ENCODE results near the gene ZER1.

The ZER1 gene

GRCh38 chr9:128687453-128687852 is 84.3 kb downstream of the ZER1 start:
- TF ChIP-seq ARNTL (CRISPR knock-in tag; IDR thresholded peaks at IDR 0.05; ENCODE audit: borderline replicate concordance, low read depth) (no peak), TSHZ2 (CRISPR knock-in tag; IDR thresholded peaks at IDR 0.05) (no peak), PATZ1 (CRISPR knock-in tag; IDR thresholded peaks at IDR 0.05; ENCODE audit: borderline replicate concordance) (no peak), CSDC2 (CRISPR knock-in tag; IDR thresholded peaks at IDR 0.05) (no peak), RARB (CRISPR knock-in tag; IDR thresholded peaks at IDR 0.05) (no peak), ISL1 (CRISPR knock-in tag; IDR thresholded peaks at IDR 0.05) (no peak), BACH2 (CRISPR knock-in tag; IDR thresholded peaks at IDR 0.05; ENCODE audit: borderline replicate concordance) (no peak), GLIS3 (CRISPR knock-in tag; IDR thresholded peaks at IDR 0.05) (no peak), OSR1 (CRISPR knock-in tag; IDR thresholded peaks at IDR 0.05) (no peak), ZNF8 (CRISPR knock-in tag; IDR thresholded peaks at IDR 0.05) (no peak), ZNF70 (CRISPR knock-in tag; IDR thresholded peaks at IDR 0.05) (no peak), ZC3H10 (CRISPR knock-in tag; IDR thresholded peaks at IDR 0.05) (no peak), PPARA (CRISPR knock-in tag; IDR thresholded peaks at IDR 0.05; ENCODE audit: borderline replicate concordance) (no peak)
- no peak for ATAC-seq

GRCh38 chr9:128685636-128686489 is 85.9 kb downstream of the ZER1 start:
- no peak for ATAC-seq
- TF ChIP-seq GLIS3 (CRISPR knock-in tag; IDR thresholded peaks at IDR 0.05), result no peak
- no peak for TF ChIP-seq POU6F1 (CRISPR knock-in tag; IDR thresholded peaks at IDR 0.05; ENCODE audit: borderline replicate concordance, low read depth)
- no peak for TF ChIP-seq TCF4 (CRISPR knock-in tag; IDR thresholded peaks at IDR 0.05; ENCODE audit: borderline replicate concordance)
- no peak for TF ChIP-seq ESRRG (CRISPR knock-in tag; IDR thresholded peaks at IDR 0.05)
- TF ChIP-seq ARNTL (CRISPR knock-in tag; IDR thresholded peaks at IDR 0.05; ENCODE audit: borderline replicate concordance, low read depth), result no peak
- no peak for TF ChIP-seq RARB (CRISPR knock-in tag; IDR thresholded peaks at IDR 0.05)
- TF ChIP-seq TSHZ2 (CRISPR knock-in tag; IDR thresholded peaks at IDR 0.05), result no peak
- TF ChIP-seq ZFP3 (CRISPR knock-in tag; IDR thresholded peaks at IDR 0.05), result no peak
- TF ChIP-seq CSRNP3 (CRISPR knock-in tag; IDR thresholded peaks at IDR 0.05), result no peak
- no peak for TF ChIP-seq ISL1 (CRISPR knock-in tag; IDR thresholded peaks at IDR 0.05)
- no peak for TF ChIP-seq PPARA (CRISPR knock-in tag; IDR thresholded peaks at IDR 0.05; ENCODE audit: borderline replicate concordance)
- no peak for TF ChIP-seq OSR1 (CRISPR knock-in tag; IDR thresholded peaks at IDR 0.05)
- TF ChIP-seq BACH2 (CRISPR knock-in tag; IDR thresholded peaks at IDR 0.05; ENCODE audit: borderline replicate concordance), result no peak
- TF ChIP-seq ZNF70 (CRISPR knock-in tag; IDR thresholded peaks at IDR 0.05), result no peak
- no peak for TF ChIP-seq CSDC2 (CRISPR knock-in tag; IDR thresholded peaks at IDR 0.05)
- no peak for TF ChIP-seq TOX (CRISPR knock-in tag; IDR thresholded peaks at IDR 0.05; ENCODE audit: borderline replicate concordance)
- TF ChIP-seq ZC3H10 (CRISPR knock-in tag; IDR thresholded peaks at IDR 0.05), result no peak
- TF ChIP-seq ZFP30 (CRISPR knock-in tag; IDR thresholded peaks at IDR 0.05), result no peak
- TF ChIP-seq SNAI2 (CRISPR knock-in tag; IDR thresholded peaks at IDR 0.05), result no peak
- no peak for TF ChIP-seq ZNF8 (CRISPR knock-in tag; IDR thresholded peaks at IDR 0.05)
